ENCODE measurements around the gene IKZF2. TPM values are rescaled to one million over a fixed set of nuclear protein-coding genes. Genes with fewer than 3 reads are reported as not detected.
A peak's percentile ranks its signal among the peaks of the same experiment; 100 is the strongest.

Gene IKZF2
- total RNA-seq, 1 donor from 2014 or later, result 4.2 TPM

DNA sequence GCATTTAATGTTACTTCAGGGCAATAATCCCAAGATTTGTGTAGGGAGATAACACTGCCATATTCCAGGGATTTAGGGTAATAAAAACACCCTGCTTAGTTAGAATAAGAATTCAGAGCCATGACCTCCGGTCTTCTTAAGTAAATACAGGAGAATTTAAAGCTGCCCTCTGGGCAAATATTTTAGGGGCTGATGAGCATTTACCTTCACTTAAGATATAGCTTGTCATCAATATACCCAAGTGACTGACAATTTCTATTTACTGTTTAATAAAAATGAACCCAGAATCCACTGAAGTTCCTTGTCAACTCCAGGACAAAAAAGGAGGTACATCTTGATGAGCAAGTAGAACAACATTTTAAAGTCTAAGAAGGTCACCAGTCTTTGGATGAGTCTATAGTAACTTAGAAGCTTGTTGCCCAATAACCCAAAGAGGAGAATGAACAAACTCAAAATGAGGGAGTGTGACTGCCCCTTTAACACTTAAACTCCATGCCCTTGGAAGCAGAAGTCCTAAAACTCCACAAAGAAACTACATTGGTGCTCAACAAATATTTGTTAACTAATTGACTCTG lies 24.3 kb upstream of the IKZF2 start:
- no peak overlapping the region for H3K27ac ChIP-seq (ENCODE audit: low read depth, low read length)
- H3K4me1 ChIP-seq (ENCODE audit: control insufficient read depth in 3 of 3, insufficient read depth in 3 of 3, low read length in 3 of 3), result no peaks in the 10 kb centered on the region
- H3K9me3 ChIP-seq (ENCODE audit: control insufficient read depth in 3 of 3, low read length in 3 of 3), result no peaks in the 10 kb centered on the region
- H3K27me3 ChIP-seq (ENCODE audit: control insufficient read depth in 3 of 3, insufficient read depth in 3 of 3, low read length in 3 of 3), result no peaks in the 10 kb centered on the region
- H3K4me3 ChIP-seq (ENCODE audit: low read length in 3 of 3), result no peak overlapping the region
- no peaks in the 10 kb centered on the region for H3K36me3 ChIP-seq (ENCODE audit: control insufficient read depth in 3 of 3, insufficient read depth in 3 of 3, low read length in 3 of 3)
- no peak overlapping the region for H3K9ac ChIP-seq (ENCODE audit: low read depth in 1 of 3, low read length in 3 of 3)

DNA sequence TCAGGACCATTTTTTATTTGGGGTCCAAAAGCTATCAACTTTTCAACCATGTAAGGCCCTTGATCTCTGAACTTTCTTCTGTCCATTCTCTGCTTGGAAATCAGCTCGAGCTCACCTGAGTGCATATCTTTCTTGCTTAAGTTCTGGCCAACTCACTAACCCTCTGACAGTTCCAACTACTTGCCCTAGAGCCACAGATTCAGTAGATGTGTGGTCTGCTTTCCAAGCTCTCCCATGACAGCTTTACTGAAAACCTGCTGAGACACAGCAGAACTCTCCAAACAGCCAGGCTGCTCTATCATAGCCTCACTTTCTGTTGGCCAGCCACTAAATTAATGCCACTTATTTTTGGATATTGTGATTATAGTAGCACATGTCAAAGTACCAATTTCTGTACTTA lies 21.2 kb upstream of the IKZF2 start:
- Histone ChIP-seq H3K27ac (ENCODE audit: low read depth, low read length) (no peak overlapping the region), H3K9ac (ENCODE audit: low read depth in 1 of 3, low read length in 3 of 3) (no peak overlapping the region)

DNA sequence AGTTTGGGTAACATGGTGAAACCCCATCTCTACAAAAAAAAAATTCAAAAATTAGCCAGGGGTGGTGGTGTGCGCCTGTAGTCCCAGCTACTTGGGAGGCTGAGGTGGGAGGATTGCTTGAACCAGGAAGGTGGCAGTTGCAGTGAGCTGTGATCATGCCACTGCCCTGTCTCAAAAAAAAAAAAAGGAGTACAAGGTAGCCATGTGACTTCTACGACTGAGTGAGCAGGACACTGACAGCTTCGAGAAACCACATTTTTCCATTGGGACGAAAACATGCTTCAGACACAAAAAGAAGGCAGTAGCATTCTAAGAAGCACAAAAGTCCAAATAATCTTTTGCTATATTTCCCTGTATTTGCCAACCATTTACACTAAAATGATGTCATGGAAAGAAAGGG lies 19.7 kb upstream of the IKZF2 start:
- no peaks in the 10 kb centered on the region for H3K27me3 ChIP-seq (ENCODE audit: control insufficient read depth in 3 of 3, insufficient read depth in 3 of 3, low read length in 3 of 3)
- no peak overlapping the region for H3K4me3 ChIP-seq (ENCODE audit: low read length in 3 of 3)
- no peak overlapping the region for H3K9ac ChIP-seq (ENCODE audit: low read depth in 1 of 3, low read length in 3 of 3)

More for the DNA sequence above, 21.2 kb upstream of the IKZF2 start:
- Histone ChIP-seq H3K4me1 (ENCODE audit: control insufficient read depth in 3 of 3, insufficient read depth in 3 of 3, low read length in 3 of 3) (no peaks in the 10 kb centered on the region), H3K27me3 (ENCODE audit: control insufficient read depth in 3 of 3, insufficient read depth in 3 of 3, low read length in 3 of 3) (no peaks in the 10 kb centered on the region), H3K9me3 (ENCODE audit: control insufficient read depth in 3 of 3, low read length in 3 of 3) (no peaks in the 10 kb centered on the region), H3K36me3 (ENCODE audit: control insufficient read depth in 3 of 3, insufficient read depth in 3 of 3, low read length in 3 of 3) (no peaks in the 10 kb centered on the region), H3K4me3 (ENCODE audit: low read length in 3 of 3) (no peak overlapping the region)

DNA sequence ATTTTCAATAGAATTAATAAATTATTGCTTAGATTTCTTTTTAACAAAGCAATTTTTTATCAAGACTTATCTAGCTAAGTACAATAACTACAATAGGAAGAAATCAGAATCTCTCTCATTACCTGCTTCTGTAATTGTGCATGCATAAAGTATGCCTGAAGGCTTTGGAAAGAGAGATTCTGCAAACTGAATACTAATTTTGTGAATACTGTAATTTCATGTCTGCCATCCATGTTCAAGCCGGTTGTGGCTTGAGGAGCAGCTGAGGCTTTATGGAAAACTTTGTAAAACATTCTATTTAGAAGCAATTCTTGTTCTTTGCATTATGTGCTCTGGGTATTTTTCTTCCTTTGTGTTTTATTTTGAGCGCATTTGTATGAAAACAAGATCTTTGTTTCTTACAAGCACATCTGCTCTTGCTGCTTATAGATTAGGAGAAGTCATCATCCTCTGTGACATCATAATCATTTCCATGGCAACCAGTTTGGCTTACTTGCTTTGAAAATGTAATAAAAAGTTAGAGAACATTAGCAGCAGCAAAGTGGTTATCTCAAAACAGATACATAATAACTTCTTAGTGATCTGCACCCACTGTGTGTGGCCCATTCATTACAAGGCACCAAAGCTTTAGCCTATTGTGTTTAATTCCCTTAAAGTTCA lies 16.0 kb upstream of the IKZF2 start:
- H3K9me3 ChIP-seq (ENCODE audit: control insufficient read depth in 3 of 3, low read length in 3 of 3), result no peaks in the 10 kb centered on the region
- no peaks in the 10 kb centered on the region for H3K27me3 ChIP-seq (ENCODE audit: control insufficient read depth in 3 of 3, insufficient read depth in 3 of 3, low read length in 3 of 3)
- no peak overlapping the region for H3K27ac ChIP-seq (ENCODE audit: low read depth, low read length)
- H3K4me1 ChIP-seq (ENCODE audit: control insufficient read depth in 3 of 3, insufficient read depth in 3 of 3, low read length in 3 of 3), result no peaks in the 10 kb centered on the region
- no peaks in the 10 kb centered on the region for H3K36me3 ChIP-seq (ENCODE audit: control insufficient read depth in 3 of 3, insufficient read depth in 3 of 3, low read length in 3 of 3)
- no peak overlapping the region for H3K4me3 ChIP-seq (ENCODE audit: low read length in 3 of 3)
- H3K9ac ChIP-seq (ENCODE audit: low read depth in 1 of 3, low read length in 3 of 3), result no peak overlapping the region

More for the DNA sequence above, 19.7 kb upstream of the IKZF2 start:
- Histone ChIP-seq H3K4me1 (ENCODE audit: control insufficient read depth in 3 of 3, insufficient read depth in 3 of 3, low read length in 3 of 3) (no peaks in the 10 kb centered on the region), H3K27ac (ENCODE audit: low read depth, low read length) (no peak overlapping the region), H3K9me3 (ENCODE audit: control insufficient read depth in 3 of 3, low read length in 3 of 3) (no peaks in the 10 kb centered on the region), H3K36me3 (ENCODE audit: control insufficient read depth in 3 of 3, insufficient read depth in 3 of 3, low read length in 3 of 3) (no peaks in the 10 kb centered on the region)

DNA sequence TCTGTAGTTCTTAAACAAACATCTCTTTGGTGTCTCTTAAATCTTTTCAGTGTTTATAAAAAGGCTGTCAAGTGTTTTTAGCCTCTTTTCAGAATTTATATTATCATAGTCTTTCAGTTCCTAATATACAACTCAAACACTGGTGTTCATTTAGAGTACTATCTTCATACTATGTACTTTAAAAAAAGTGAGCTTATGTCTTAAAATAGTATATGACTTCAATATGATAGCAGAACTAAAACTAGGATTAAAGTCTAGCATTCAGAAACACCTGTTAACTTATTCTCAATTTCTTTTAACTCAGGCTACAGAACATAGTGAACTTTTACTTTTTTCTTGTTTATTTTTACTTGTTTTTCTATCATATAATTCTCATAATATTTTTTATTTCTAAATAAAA lies 14.7 kb upstream of the IKZF2 start:
- Histone ChIP-seq H3K9me3 (ENCODE audit: control insufficient read depth in 3 of 3, low read length in 3 of 3) (no peaks in the 10 kb centered on the region), H3K4me1 (ENCODE audit: control insufficient read depth in 3 of 3, insufficient read depth in 3 of 3, low read length in 3 of 3) (no peaks in the 10 kb centered on the region), H3K9ac (ENCODE audit: low read depth in 1 of 3, low read length in 3 of 3) (no peak overlapping the region), H3K4me3 (ENCODE audit: low read length in 3 of 3) (no peak overlapping the region), H3K36me3 (ENCODE audit: control insufficient read depth in 3 of 3, insufficient read depth in 3 of 3, low read length in 3 of 3) (no peaks in the 10 kb centered on the region), H3K27ac (ENCODE audit: low read depth, low read length) (peak overlapping the region; percentile 25), H3K27me3 (ENCODE audit: control insufficient read depth in 3 of 3, insufficient read depth in 3 of 3, low read length in 3 of 3) (no peaks in the 10 kb centered on the region)

DNA sequence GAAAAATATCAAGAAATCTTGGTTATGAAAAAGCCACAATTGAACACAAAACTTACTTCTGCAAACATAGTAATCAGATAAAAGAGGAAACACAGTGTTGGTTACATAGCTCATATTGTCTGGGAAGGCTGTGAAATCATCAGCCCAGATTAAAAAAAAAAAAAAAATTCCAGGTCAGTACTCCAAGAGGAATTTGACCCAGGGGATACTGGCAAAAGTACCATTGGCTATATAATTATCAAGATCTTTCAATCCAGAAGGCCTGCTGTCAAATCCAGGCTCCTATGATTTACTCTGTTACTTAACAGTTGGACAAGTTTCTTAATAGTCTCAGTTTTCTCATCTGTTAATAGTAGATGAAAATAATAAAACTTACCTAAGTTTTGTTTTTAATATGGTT lies 12.9 kb upstream of the IKZF2 start:
- no peaks in the 10 kb centered on the region for H3K9me3 ChIP-seq (ENCODE audit: control insufficient read depth in 3 of 3, low read length in 3 of 3)
- H3K27me3 ChIP-seq (ENCODE audit: control insufficient read depth in 3 of 3, insufficient read depth in 3 of 3, low read length in 3 of 3), result no peaks in the 10 kb centered on the region
- no peak overlapping the region for H3K27ac ChIP-seq (ENCODE audit: low read depth, low read length)
- no peaks in the 10 kb centered on the region for H3K4me1 ChIP-seq (ENCODE audit: control insufficient read depth in 3 of 3, insufficient read depth in 3 of 3, low read length in 3 of 3)
- H3K9ac ChIP-seq (ENCODE audit: low read depth in 1 of 3, low read length in 3 of 3), result no peak overlapping the region
- H3K4me3 ChIP-seq (ENCODE audit: low read length in 3 of 3), result no peak overlapping the region
- H3K36me3 ChIP-seq (ENCODE audit: control insufficient read depth in 3 of 3, insufficient read depth in 3 of 3, low read length in 3 of 3), result no peaks in the 10 kb centered on the region

DNA sequence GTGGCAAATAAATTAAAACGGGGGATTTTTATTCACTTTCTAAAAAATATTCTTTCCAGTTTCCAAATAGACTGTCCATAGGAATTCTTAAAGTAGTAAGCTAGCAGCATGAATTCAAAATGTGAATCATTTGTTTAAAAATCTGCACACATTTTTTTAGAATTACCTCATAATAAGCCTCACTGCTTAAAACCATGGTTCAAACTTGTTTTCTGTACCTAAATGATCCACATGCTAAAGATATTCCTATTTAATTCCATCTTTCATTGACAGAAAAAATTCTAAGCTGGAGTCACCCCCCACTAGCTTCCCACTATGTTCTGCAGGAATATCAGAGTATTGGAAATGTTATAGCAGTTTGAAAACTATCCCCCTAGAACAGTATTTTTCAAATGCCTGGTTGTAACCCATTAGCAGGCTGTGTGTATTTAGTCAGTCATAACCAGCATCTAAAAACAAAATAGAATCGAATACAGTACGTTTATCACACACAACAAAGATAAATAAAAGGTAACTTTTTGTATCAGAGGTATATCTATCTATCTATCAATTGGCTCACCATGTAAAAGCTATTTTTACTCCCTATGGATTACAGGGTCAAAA lies 11.2 kb upstream of the IKZF2 start:
- Histone ChIP-seq H3K36me3 (ENCODE audit: control insufficient read depth in 3 of 3, insufficient read depth in 3 of 3, low read length in 3 of 3) (no peaks in the 10 kb centered on the region), H3K9ac (ENCODE audit: low read depth in 1 of 3, low read length in 3 of 3) (no peak overlapping the region), H3K4me1 (ENCODE audit: control insufficient read depth in 3 of 3, insufficient read depth in 3 of 3, low read length in 3 of 3) (no peaks in the 10 kb centered on the region), H3K27ac (ENCODE audit: low read depth, low read length) (no peak overlapping the region), H3K27me3 (ENCODE audit: control insufficient read depth in 3 of 3, insufficient read depth in 3 of 3, low read length in 3 of 3) (no peaks in the 10 kb centered on the region), H3K4me3 (ENCODE audit: low read length in 3 of 3) (no peak overlapping the region), H3K9me3 (ENCODE audit: control insufficient read depth in 3 of 3, low read length in 3 of 3) (no peaks in the 10 kb centered on the region)

DNA sequence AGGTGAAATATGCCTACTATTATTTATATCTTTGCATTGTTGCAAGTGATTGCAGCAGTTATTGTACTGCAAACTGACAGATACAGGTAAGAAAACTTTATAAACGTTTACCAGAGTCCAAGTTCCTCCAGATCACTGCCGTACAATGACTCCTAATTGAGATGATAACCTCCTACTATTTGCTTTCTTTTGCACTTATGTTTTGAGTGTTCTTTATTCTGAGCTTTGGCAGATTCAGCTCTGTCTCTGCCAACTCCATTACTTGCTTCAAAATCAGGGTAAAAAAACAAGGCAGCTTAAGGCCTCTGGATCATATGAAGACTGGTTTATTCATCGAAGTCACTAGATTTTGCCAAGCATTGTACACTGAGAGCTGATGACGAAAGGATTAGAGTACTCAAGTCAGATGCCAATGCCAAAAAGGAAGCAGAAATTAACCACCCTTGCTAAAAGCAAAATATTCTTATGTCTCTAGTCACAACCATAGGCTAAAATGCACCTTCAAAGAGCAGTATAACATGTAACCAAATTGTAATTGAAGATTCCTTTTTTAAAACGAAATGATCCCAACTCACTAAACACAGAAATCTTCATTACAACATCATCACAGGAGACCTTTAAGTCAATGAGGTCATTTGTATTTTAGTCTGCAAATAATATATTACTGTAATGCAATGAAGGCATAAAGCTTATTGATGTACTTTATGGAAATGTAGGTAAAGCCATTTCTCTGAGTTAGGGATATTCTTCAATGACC lies 10.5 kb upstream of the IKZF2 start:
- no peaks in the 10 kb centered on the region for H3K27me3 ChIP-seq (ENCODE audit: control insufficient read depth in 3 of 3, insufficient read depth in 3 of 3, low read length in 3 of 3)

DNA sequence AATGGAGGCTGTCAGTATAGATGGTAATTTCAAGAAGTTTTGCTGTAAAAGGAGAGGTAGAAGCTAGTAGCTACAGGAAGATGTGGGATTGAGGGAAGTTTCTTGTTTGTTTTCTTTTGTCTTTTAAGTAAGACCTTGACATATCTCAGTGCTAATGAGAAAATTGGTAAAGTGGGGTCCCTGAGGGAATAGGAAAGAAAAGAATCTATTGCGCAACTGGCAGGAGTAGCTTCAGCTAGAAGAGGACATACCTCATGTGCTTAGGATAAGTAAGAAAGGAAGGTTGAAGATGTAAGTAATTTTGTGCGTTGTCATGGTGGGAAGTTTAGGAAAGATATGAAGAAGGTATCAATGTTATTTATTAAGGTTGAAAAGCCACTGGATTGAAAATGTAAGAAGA lies 8.4 kb upstream of the IKZF2 start:
- Histone ChIP-seq H3K27ac (ENCODE audit: low read depth, low read length) (no peak overlapping the region), H3K4me1 (ENCODE audit: control insufficient read depth in 3 of 3, insufficient read depth in 3 of 3, low read length in 3 of 3) (no peaks in the 10 kb centered on the region), H3K36me3 (ENCODE audit: control insufficient read depth in 3 of 3, insufficient read depth in 3 of 3, low read length in 3 of 3) (no peaks in the 10 kb centered on the region), H3K9me3 (ENCODE audit: control insufficient read depth in 3 of 3, low read length in 3 of 3) (no peaks in the 10 kb centered on the region), H3K9ac (ENCODE audit: low read depth in 1 of 3, low read length in 3 of 3) (no peak overlapping the region), H3K27me3 (ENCODE audit: control insufficient read depth in 3 of 3, insufficient read depth in 3 of 3, low read length in 3 of 3) (no peaks in the 10 kb centered on the region), H3K4me3 (ENCODE audit: low read length in 3 of 3) (no peak overlapping the region)

More for the DNA sequence above, 10.5 kb upstream of the IKZF2 start:
- Histone ChIP-seq H3K27ac (ENCODE audit: low read depth, low read length) (no peak overlapping the region), H3K9me3 (ENCODE audit: control insufficient read depth in 3 of 3, low read length in 3 of 3) (no peaks in the 10 kb centered on the region), H3K36me3 (ENCODE audit: control insufficient read depth in 3 of 3, insufficient read depth in 3 of 3, low read length in 3 of 3) (no peaks in the 10 kb centered on the region), H3K4me1 (ENCODE audit: control insufficient read depth in 3 of 3, insufficient read depth in 3 of 3, low read length in 3 of 3) (no peaks in the 10 kb centered on the region), H3K9ac (ENCODE audit: low read depth in 1 of 3, low read length in 3 of 3) (no peak overlapping the region), H3K4me3 (ENCODE audit: low read length in 3 of 3) (no peak overlapping the region)

DNA sequence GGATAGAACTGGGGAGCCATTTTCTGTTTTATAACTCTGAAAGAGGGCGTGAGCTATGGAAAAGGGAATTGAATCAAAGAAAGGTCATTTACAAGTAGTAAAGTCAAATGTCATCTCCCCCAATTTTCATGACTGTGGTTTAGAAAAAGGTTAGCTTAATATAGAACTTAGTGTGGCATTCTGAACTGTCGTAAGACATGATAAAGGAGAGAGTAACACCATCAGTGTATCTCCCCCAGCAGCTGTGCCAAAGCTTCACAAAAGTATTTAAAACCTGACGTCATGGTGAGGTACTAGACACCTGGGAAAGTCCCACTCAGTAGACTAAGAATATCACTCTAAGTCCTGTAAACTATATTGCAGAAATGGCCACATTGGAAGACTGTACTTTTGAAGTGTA lies 5.8 kb upstream of the IKZF2 start:
- Histone ChIP-seq H3K4me3 (ENCODE audit: low read length in 3 of 3) (no peak overlapping the region), H3K4me1 (ENCODE audit: control insufficient read depth in 3 of 3, insufficient read depth in 3 of 3, low read length in 3 of 3) (no peaks in the 10 kb centered on the region), H3K27ac (ENCODE audit: low read depth, low read length) (no peak overlapping the region), H3K27me3 (ENCODE audit: control insufficient read depth in 3 of 3, insufficient read depth in 3 of 3, low read length in 3 of 3) (no peaks in the 10 kb centered on the region), H3K9me3 (ENCODE audit: control insufficient read depth in 3 of 3, low read length in 3 of 3) (no peaks in the 10 kb centered on the region), H3K36me3 (ENCODE audit: control insufficient read depth in 3 of 3, insufficient read depth in 3 of 3, low read length in 3 of 3) (no peaks in the 10 kb centered on the region), H3K9ac (ENCODE audit: low read depth in 1 of 3, low read length in 3 of 3) (no peak overlapping the region)

Measured in skeletal muscle tissue (tissue), 4 donors.